NCI-H2196 treated with DMSO at 0.1 percent for 48 hours (cell line): ENCODE measurements around the gene NAT10.
"Not testable (repeated sequence)": the region's sequence is repeated elsewhere in the genome, so short reads cannot be mapped to it uniquely, and the experiment has no call there.

Source experiments
- DNase-seq: peaks from one replicate; lab custom pipeline; 2025; ENCODE audit not compliant: unreplicated experiment; lab: John Stamatoyannopoulos, UW

Gene NAT10

DNA sequence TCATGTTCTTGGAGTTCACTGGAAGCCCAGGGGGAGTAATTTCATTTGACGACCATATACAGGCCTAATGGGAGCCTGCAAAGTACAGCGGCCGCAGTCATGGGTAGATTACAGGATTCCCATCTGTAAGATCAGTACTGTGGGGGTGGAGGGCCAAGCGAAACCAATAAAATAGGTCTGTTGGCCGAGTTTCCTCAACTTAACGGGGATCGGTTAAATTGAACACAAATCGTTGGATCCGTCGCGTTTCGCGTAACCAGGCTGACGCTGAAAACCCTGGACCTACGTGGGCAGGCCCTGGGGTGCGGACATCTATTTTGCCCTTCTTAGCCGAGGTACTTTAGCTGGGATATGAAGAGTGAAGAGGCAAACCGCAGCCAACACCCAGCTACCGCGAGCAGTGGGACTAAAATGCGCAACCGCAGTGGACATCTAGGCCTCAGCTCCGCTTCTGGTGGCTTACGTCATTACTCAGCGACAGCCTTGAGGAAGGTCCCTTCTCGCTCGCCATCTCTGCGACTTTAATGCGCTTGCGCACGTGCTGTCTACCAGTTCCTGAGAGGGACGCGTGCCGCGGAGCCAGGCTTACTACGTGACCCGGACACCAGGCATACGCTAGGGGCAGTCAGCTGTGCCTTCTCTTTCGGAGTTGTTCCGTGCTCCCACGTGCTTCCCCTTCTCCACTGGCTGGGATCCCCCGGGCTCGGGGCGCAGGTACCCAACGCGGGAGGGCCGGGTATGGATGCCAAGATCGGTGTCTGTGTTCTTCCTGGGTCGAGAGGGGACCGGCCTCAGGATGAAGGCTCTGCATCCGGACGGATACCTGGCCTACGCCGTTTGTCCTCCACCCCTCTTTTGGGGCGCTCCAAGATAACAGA is at the start of gene NAT10:
Gene NAT10 (plus strand): TSS at position 551 of the 878 bp plus-strand sequence. CDS start 2,597 bp downstream, outside the sequence.
- peak; percentile 95 for DNase-seq

DNA sequence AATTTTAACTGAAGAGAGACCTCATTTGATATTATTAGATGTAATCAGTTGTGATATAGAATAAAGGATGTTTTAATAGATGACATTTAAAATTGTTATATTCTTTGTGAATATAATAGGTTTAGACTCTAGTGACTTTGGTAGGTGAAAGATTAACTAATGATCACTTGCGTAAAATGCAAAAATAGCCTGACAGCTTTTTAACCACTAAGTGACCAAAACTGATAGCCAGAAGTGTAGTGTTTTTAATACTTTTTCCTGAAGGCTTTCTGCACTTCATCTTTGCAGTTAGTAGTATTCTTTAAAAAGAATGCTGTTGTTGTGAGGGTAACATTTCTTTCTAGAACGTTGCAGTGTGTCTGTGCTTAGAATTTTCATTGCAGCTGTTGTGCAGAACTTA is 48.8 kb upstream of the NAT10 start:
- no peak for DNase-seq

DNA sequence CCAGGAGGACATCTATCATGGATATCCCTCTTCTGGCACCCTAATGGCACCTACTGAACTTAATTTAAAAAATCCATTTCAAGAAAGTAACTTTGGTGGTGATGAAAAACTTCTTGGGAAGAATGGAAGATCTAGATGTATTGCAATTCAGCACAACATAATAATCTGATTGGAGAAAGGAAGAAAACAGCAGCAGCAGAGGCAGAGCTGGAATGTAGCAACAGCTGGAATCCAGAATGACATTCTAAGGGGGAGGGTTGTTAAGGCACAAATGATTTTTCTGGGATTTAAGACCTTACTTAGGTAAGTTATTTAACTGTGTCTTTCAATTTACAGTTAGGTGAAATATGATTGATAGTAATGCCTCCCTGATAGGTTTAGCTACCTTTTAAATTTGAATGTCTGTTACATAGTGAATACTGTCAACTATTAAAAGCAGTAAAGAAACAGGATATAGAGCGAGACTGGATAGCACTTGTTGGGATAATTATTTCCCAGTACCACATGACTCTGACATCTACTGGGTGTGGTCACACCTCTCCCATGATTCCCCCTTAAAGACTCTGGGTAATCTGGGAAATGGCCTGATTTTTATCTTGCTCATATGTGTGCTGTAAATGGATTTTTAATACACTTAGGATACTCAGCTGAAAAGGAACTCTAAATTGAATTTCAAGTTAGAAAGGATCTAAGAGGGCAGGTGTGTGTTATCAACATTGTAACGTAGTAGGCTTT is 42.2 kb upstream of the NAT10 start:
- DNase-seq, result no peak

DNA sequence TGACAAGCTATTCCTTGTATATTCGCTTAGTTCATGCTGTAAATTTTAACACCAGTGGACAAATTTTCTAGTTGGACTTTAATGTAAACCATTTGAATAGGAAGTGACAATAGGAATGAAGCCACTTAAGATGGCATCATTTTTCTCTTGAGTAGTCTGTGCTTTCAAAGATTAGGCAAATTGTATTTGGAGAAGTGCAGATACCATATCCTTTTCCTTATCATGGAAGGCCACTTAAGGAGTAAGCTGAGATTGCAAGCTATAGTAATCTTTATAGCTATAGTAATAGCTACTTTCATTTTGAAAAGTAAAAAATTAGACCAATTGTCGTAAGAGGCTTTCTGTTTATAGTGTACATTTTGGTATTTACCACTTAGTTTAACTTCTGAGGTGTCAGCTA is 41.1 kb upstream of the NAT10 start:
- DNase-seq, result no peak

DNA sequence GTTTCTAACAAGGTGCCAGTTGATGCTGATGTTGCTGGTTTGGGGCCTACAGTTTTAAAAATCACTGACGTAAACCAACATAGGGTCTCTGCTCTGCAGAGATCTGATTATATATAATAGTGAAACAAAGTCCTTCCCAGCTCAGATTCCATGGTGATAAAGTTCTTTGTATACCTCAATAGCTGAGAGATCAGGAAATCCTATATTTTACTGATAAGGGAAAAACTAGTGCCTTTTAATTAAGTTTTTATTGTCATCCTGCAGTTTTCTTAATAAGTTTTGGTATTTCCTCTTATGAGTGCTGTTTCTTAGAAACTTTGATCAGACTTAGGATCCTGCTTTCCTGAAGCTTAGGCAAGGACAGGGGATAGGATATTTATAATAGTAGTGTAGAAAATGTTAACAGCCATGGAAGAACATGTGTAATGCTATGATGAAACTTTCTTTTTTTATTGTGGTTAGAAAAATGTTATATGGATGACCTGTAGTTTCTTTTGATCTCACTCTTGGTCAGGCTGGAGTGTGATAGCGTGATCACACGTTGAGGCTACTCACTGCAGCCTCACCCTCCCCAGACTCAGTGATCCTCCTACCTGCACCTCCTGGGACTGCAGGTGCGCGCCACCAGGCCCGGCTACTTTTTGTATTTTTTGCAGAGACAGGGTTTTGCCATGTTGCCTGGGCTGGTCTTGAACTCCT is 39.8 kb upstream of the NAT10 start:
- no peak for DNase-seq

DNA sequence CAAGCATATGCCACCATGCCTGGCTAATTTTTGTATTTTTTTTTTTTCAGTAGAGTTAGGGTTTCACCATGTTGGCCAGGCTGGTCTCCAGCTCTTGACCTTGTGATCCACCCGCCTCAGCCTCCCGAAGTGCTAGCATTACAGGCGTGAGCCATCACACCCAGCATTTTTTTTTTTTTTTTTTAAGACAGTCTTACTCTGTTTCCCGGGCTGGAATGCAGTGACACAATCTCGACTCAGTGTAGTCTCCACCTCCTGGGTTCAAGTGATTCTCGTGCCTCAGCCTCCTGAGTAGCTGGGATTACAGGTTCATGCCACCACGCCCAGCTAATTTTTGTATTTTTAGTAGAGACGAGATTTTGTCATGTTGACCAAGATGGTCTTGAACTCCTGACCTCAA is 38.7 kb upstream of the NAT10 start:
- not testable (repeated sequence) for DNase-seq

DNA sequence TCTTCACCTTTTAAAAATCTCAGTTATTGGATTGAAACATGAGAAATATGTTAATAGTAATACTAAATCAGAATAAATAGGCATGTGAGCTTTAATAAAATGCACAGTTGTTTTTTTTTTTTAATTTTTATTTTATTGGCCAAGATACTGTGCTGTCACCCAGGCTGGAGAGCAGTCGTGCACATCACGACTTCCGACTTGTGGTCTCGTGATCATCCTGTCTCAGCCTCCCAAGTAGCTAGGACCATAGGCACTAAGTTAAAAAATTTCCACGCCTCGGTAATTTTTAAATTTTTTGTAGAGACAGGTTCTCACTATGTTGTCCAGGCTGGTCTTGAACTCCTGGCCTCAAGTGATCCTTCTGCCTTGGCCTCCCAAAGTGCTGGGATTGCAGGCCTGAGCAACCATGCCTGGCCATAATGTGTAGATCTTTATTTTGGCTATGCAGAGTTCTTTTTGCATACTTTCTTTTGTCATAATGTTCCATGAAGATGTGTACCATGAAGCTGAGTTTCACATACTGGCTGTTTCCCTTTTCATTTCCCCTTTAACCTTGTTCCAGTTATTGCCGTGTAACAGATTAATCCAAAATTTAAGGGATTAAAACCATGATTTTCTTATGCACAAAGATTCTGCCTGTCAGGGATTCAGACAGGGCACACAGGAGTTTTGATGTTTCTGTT is 37.9 kb upstream of the NAT10 start:
- DNase-seq, result no peak

DNA sequence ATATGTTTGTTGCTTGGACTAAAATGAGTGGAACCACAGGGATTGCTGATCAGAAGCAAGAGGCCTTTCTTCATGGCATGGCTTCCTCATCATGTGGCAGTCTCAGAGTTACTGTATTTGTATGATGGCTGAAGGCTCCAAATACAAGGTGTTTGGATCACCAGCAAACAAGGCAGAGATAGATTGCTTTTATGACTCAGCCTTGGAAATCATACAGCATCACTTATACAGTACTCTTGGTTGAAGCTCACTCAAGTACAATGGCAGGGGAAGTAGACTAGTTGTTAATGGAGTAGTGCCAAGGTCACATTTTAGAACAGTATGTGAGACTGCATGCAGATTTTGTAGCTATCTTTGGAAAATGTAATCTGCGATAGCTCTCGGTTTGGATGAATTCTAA is 37.3 kb upstream of the NAT10 start:
- DNase-seq, result no peak

DNA sequence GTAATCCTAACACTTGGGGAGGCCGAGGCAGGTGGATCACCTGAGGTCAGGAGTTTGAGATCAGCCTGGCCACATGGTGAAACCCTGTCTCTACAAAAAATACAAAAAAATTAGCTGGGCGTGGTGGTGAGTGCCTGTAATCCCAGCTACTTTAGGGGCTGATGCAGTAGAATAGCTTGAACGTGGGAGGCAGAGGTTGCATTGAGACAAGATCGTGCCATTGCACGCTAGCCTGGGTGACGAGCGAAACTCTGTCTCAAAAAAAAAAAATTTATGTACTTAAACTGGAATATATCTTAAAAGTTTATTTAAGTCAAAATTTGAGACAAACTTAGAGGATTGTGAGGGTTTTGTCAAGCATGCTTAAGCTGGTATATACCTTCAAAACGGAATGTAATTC is 34.1 kb upstream of the NAT10 start:
- DNase-seq, result not testable (repeated sequence)

DNA sequence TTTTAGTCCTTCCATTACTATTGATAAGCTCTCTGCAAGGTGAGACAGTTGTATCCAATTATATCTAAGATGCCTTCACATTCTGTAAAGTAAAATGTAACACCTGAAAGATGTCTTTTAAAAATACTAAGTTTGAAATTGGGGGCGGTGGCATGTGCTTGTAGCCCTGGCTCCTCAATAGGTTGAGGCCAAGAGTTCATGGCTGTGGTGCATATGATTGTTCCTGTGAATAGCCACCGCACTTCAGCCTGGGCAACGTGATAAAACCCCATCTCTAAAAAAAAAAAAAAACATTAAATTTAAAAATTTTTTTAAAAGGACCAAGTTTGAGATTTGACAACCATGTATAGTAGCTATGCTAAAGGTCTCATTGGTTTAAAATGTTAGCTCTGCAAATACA is 33.4 kb upstream of the NAT10 start:
- DNase-seq, result no peak

DNA sequence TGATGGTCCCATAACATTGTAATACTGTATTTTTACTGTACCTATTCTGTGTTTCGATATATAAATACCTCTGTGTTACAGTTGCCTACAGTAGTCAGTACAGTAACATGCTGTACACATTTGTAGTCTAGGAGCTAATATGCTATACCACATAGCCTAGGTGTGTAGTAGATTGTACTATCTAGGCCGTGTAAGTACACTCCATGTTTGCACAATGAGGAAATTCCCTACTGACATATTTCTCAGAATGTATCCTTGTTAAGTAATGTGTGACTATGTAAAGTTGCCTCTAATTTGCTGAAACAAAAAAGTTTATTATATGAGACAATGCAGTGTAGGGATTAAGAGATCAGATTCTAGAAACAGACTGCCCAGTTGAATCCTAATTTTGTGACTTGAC is 32.6 kb upstream of the NAT10 start:
- no peak for DNase-seq

DNA sequence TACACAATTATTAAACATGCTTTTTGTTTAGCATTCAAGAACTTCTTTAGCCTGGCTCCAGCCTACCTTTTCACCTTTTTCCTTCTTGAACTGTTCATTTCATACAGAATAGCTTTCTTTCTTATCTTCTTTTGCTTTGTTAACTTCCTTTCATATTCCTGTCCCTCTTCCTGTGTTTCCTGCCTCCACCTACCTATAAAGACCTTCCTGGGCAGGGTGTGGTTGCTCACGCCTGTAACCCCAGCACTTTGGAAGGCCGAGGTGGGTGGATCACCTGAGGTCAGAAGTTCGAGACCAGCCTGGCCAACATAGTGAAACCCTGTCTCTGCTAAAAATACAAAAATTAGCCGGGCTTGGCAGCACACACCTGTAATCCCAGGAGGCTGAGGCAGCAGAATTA is 31.0 kb upstream of the NAT10 start:
- no peak for DNase-seq

DNA sequence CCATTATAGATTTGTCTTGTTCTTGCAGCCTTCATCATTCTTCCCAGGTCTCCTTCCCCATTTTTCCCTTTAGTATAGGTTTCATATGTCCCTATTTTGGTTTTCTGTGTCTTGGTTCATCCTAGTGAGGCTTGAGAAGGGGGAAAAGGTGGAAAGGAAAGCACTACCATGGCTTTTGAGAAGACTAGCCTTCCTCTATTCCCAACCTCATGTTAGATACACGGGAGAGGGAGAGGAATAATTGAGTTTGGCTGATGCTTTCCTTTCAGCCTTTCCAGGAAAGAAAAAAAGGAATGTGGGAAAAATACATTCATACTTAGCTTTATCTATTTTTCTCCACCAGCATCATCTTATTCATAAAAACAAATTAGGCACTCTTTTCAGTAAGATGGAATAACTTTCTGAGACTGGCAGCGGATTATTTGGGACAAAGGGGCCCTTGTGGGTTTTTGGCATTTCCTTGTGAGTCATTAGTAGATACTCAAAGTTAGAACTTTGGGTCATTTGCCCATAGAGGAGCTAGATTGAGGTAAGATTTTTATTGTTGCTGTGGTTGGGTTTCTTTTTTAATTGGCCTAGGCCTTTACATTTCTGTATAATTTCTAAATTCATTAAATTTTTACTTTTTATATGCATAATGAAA is 30.1 kb upstream of the NAT10 start:
- DNase-seq, result no peak

DNA sequence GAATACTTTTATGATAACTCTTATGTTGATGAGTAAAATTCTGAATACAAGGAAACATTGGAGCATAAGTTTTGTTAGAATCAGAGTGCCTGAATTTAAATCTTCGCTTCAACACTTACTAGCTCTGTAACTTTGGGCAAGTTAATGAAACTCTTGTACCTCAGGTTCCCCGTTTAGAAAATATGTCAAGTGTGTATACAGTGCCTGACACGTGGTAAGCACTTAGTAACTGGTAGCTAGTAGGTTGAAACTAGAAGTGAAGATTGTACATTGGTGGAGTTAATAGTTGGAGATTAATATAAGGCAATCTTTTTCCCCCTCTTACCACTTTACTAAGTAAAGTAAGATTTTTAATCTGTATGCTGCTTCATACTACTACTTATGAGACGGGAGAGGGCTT is 24.8 kb upstream of the NAT10 start:
- no peak for DNase-seq

DNA sequence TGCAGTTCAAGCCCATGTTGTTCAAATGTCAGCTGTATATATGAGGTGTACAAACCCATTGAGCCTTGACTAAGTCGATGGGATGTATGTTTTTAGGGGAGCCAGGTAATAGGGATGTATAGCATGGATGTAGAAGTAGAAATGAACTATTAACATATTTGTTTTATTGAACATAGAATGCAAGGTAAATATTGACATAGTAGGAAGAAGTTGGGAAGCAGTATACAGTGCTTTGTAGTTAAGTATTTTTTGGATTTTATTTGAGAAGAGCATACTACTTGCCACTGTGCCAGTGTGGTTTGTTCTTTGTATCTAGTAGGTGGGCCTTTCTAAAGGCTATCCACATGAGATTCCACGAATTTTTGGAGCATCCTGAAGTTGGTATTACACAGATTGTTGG is 20.8 kb upstream of the NAT10 start:
- no peak for DNase-seq

DNA sequence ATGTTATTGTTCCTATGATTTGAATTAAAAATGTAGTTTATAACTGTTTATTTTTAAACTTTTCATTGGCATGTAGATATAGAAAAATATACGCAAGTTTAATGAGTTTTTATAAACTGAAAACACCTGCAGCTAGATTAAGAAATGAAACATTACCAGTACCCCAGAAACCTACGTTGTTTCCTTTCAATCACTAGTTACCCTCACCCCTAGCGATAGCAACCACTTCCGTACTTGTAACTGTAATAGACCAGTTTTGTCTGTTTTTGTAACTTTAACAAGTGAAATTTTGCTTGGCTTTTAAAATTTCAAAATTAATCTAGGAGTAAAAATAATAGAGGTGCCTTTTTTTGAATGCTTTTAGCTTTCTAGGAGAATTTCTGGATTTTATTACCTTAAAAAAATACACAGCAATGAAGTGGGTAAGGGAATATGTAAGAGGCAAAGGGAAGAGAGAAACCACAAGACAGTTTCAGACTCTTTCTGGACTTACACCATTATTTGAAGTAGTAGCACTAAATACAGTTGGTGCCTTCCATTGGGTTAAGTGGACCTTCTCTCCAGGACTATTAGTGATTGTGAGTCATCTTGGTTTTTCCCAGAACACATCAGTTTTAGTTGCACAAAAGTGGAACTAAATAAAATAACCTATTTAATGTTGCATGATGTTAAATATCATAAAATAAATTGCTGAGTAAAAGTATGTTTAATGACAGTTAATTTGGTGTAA is 18.7 kb upstream of the NAT10 start:
- DNase-seq, result no peak

DNA sequence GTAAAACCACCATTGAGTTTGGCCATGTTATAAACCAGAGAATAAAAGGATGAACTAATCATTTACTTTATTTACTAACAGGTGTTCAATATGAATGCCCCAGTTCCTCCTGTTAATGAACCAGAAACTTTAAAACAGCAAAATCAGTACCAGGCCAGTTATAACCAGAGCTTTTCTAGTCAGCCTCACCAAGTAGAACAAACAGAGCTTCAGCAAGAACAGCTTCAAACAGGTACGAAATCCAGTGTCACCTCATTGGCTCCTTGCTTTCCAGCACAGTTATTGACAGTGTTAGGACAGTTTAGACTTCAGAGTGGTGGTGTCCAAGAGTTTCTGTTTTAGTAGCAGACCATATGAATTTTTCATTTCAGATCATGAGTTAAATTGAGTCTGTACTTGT is 13.6 kb upstream of the NAT10 start:
- DNase-seq, result no peak

DNA sequence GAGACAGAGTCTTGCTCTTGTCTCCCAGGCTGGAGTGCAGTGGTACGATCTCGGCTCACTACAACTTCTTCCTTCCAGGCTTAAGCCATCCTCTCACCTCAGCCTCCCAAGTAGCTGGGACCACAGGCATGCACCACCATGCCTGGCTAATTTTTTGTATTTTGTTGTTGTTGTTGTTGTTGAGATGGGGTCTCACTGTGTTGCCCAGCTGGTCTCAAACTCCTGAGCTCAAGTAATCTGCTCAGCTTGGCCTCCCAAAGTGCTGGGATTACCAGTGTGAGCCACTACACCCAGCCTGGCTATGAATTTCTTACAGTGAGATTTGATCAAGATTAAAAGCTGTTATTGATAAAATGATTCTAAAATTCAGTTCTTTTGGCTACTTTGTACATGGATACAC is 10.5 kb upstream of the NAT10 start:
- DNase-seq, result not testable (repeated sequence)

DNA sequence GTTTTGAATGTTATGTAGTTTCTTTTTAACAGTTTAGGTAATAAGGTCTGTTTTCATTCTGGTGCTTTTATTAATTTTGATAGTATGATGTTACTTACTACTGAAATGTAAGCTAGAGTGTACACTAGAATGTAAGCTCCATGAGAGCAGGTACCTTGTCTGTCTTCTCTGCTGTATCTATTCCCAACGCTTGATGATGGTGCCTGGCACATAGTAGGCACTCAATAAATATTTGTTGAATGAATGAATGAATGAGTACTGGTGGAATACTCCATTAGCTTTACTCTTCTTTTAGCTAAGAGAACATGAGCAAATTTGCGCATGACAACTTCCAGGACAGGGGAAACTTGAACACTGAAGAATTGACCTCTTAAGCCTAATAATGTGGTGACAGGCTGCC is 6.6 kb upstream of the NAT10 start:
- no peak for DNase-seq

DNA sequence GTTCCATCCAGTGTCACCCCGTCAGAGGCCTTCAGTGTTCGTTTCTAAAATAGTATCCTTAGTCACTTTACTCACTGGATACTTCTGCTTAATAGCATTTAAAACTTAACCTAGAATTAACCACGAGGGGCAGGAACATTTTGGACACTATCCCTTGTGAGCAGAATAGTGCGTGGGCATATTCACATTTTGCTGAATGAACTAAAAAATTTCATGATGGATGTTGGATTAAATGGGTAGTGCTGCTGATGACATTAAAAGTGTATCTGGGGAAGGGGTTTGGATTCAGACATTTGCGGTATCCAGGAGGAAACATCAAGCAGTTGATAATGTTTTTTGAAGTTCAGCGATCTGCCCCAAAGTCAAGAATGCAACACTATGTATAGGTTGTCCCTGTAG is 750 bp upstream of the NAT10 start:
- no peak for DNase-seq
